Activated CD8-positive, alpha-beta T cell treated with anti-CD3 and anti-CD28 coated beads for 36 hours (primary cell): ENCODE measurements around the gene GAB1. TPM values are rescaled to one million over a fixed set of nuclear protein-coding genes. Genes with fewer than 3 reads are reported as not detected.

Experiments
- ATAC-seq: fragments of 200-7000 bp; cut with Tn5 transposase; one replicate; pipeline ENCODE4 v1.10.0; 2021; ENCODE audit warnings: mild to moderate bottlenecking, moderate library complexity
- CTCF ChIA-PET: fragments of 350-600 bp; sonication (Branson Sonifier 250); formaldehyde crosslinking; loops from one replicate; lab custom pipeline; 2021; ENCODE audit warnings: antibody characterized with exemption; lab: Charles Lee
- POLR2A ChIA-PET: fragments of 350-600 bp; sonication (Branson Sonifier 250); formaldehyde crosslinking; loops from one replicate; lab custom pipeline; 2021; ENCODE audit warnings: antibody characterized with exemption; lab: Charles Lee
- DNase-seq: peaks from one replicate; pipeline ENCODE4 v3.0.0-alpha.2; 2020
- H3K27ac Mint-ChIP-seq: one replicate; pipeline ENCODE4 v1.8.0; 2021; ENCODE audit warnings: mild to moderate bottlenecking, mixed read lengths
- H3K27me3 Mint-ChIP-seq: one replicate; pipeline ENCODE4 v1.8.0; 2021; ENCODE audit warnings: mixed read lengths
- H3K36me3 Mint-ChIP-seq: one replicate; pipeline ENCODE4 v1.8.0; 2021; ENCODE audit warnings: low read depth, mixed read lengths
- H3K4me1 Mint-ChIP-seq: one replicate; pipeline ENCODE4 v1.8.0; 2021; ENCODE audit warnings: low read depth, mixed read lengths
- H3K4me3 Mint-ChIP-seq: one replicate; pipeline ENCODE4 v1.8.0; 2021; ENCODE audit warnings: mild to moderate bottlenecking, moderate library complexity, mixed read lengths
- H3K9me3 Mint-ChIP-seq: one replicate; pipeline ENCODE4 v1.8.0; 2021; ENCODE audit warnings: mixed read lengths
- CTCF ChIP-seq: fragments of 200-600 bp; IDR thresholded peaks from one replicate; pipeline ENCODE4 v1.8.0; 2022; ENCODE audit warnings: antibody characterized with exemption, mild to moderate bottlenecking
- intact Hi-C: fragments of 100-400 bp; cut with micrococcal nuclease; formaldehyde crosslinking; loops from one replicate; pipeline ENCODE4 v1.10.0; 2022
- total RNA-seq, 2 experiments: library from RNA; stranded (reverse); gene quantifications; one replicate each; pipeline ENCODE4 v1.2.3, GENCODE V29; 2021

GAB1 gene
- total RNA-seq, 2 experiments from 2014 or later, result 0.20 to 0.34 TPM

GRCh38 chr4:143410015-143410414 is 73.3 kb downstream of the GAB1 start:
- Mint-ChIP-seq H3K27ac (no peak overlapping the region), H3K27me3 (peaks cover 9% of the 10 kb centered on the region), H3K4me1 (peaks cover 10% of the 10 kb centered on the region), H3K36me3 (no peaks in the 10 kb centered on the region), H3K9me3 (no peaks in the 10 kb centered on the region), H3K4me3 (no peak overlapping the region)
- ATAC-seq (no peak), DNase-seq (no peak)
- CTCF ChIA-PET, result interaction anchor here (0.5 kb wide), 1 partner anchor 92 kb away, joined by 3 read pairs; no protein-coding TSS in a partner anchor
- TF ChIP-seq CTCF, result no peak
- POLR2A ChIA-PET, result no interaction called here
- intact Hi-C loops, result no loop called here

- peaks cover 9% of the 10 kb centered on the region for H3K27me3 Mint-ChIP-seq
- ChIA-PET POLR2A (no interaction called here), CTCF (no interaction called here)
- ATAC-seq (no peak), DNase-seq (no peak)
- no peaks in the 10 kb centered on the region for H3K9me3 Mint-ChIP-seq
- H3K36me3 Mint-ChIP-seq, result no peaks in the 10 kb centered on the region
- intact Hi-C loops, result no loop called here
- no peak overlapping the region for H3K27ac Mint-ChIP-seq
- no peak overlapping the region for H3K4me3 Mint-ChIP-seq
- TF ChIP-seq CTCF, result no peak
- peaks cover under 1% of the 10 kb centered on the region for H3K4me1 Mint-ChIP-seq
Observed at GRCh38 chr4:143411527-143412419, 75.1 kb downstream of the GAB1 start.

GRCh38 chr4:143412420-143412758 is 75.7 kb downstream of the GAB1 start:
- no peaks in the 10 kb centered on the region for H3K9me3 Mint-ChIP-seq
- POLR2A ChIA-PET, result no interaction called here
- TF ChIP-seq CTCF, result no peak
- H3K27ac Mint-ChIP-seq, result no peak overlapping the region
- CTCF ChIA-PET, result no interaction called here
- H3K4me3 Mint-ChIP-seq, result no peak overlapping the region
- H3K27me3 Mint-ChIP-seq, result peaks cover 9% of the 10 kb centered on the region
- no peaks in the 10 kb centered on the region for H3K4me1 Mint-ChIP-seq
- H3K36me3 Mint-ChIP-seq, result no peaks in the 10 kb centered on the region
- intact Hi-C loops, result no loop called here
- no peak for ATAC-seq
- no peak for DNase-seq

- H3K4me1 Mint-ChIP-seq, result no peaks in the 10 kb centered on the region
- no peaks in the 10 kb centered on the region for H3K9me3 Mint-ChIP-seq
- no peak for ATAC-seq
- H3K36me3 Mint-ChIP-seq, result no peaks in the 10 kb centered on the region
- H3K27me3 Mint-ChIP-seq, result peaks cover 4% of the 10 kb centered on the region
- ChIA-PET CTCF (no interaction called here), POLR2A (no interaction called here)
- intact Hi-C loops, result no loop called here
- no peak for TF ChIP-seq CTCF
- H3K27ac Mint-ChIP-seq, result no peak overlapping the region
- H3K4me3 Mint-ChIP-seq, result no peak overlapping the region
- no peak for DNase-seq
Observed at GRCh38 chr4:143417679-143418403, 81.2 kb downstream of the GAB1 start.

- no peak for ATAC-seq
- Mint-ChIP-seq H3K4me1 (no peaks in the 10 kb centered on the region), H3K9me3 (no peaks in the 10 kb centered on the region), H3K4me3 (no peak overlapping the region), H3K27me3 (peaks cover 4% of the 10 kb centered on the region), H3K27ac (no peak overlapping the region), H3K36me3 (no peaks in the 10 kb centered on the region)
- DNase-seq, result no peak
- ChIA-PET CTCF (no interaction called here), POLR2A (no interaction called here)
- intact Hi-C loops, result no loop called here
- no peak for TF ChIP-seq CTCF
Observed at GRCh38 chr4:143420227-143420626, 83.6 kb downstream of the GAB1 start.
